GM12891 (cell line): Measurements from ENCODE around the gene STARD8.

ENCODE experiments used
- PAX5 ChIP-seq: IDR thresholded peaks from 2 replicates; pipeline ENCODE4 v1.6.1; 2011; ENCODE audit warnings: low read length, moderate library complexity, mild to moderate bottlenecking; ENCODE audit not compliant: insufficient read depth, severe bottlenecking
- POLR2A ChIP-seq: IDR thresholded peaks from 2 replicates; pipeline ENCODE4 v1.6.1; 2011; ENCODE audit warnings: low read depth, low read length, control low read depth
- POLR2AphosphoS5 ChIP-seq: IDR thresholded peaks from 2 replicates; pipeline ENCODE4 v1.6.1; 2011; ENCODE audit warnings: low read depth, low read length, control low read depth
- TAF1 ChIP-seq: IDR thresholded peaks from 2 replicates; pipeline ENCODE4 v1.6.1; 2011; ENCODE audit warnings: low read depth, low read length, control low read depth

DNA sequence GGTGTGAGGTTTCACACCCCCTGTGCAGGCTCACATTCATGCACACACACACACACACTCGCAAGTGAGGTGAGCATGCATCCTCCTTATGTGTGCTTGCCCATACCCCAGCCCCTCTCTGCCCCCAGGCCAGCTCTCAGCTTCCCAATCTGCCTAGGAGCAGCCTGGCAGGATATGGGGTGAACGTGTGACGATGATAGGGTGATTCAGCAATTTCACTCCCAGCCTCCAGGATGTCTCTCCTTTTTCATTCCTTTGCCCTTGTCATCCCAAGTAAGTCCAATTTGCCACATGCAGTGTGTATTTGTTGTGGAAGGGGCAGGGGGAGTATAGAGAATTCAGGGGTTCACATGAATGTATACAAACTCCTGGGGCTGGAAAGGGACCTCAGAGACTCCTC lies 7.2 kb downstream of the STARD8 start:
- no peak for TF ChIP-seq POLR2A
- TF ChIP-seq POLR2AphosphoS5: no peak
- TF ChIP-seq PAX5: no peak
- TF ChIP-seq TAF1: no peak
